Stimulated activated naive CD8-positive, alpha-beta T cell treated with anti-CD3 and anti-CD28 coated beads, Interleukin-15, Interleukin-2, amounts not matched to agents 100 ng/mL and 50 ng/mL, for 24 hours (primary cell): ENCODE measurements around the gene RARB.

Source experiments
- H3K27ac Mint-ChIP-seq: one replicate; pipeline ENCODE4 v1.8.0; 2021; ENCODE audit warnings: mild to moderate bottlenecking, mixed read lengths
- H3K27me3 Mint-ChIP-seq: one replicate; pipeline ENCODE4 v1.8.0; 2021; ENCODE audit warnings: mixed read lengths
- H3K36me3 Mint-ChIP-seq: one replicate; pipeline ENCODE4 v1.8.0; 2021; ENCODE audit warnings: low read depth, mixed read lengths
- H3K4me1 Mint-ChIP-seq: one replicate; pipeline ENCODE4 v1.8.0; 2021; ENCODE audit warnings: low read depth, mixed read lengths
- H3K4me3 Mint-ChIP-seq: one replicate; pipeline ENCODE4 v1.8.0; 2021; ENCODE audit warnings: mild to moderate bottlenecking, mixed read lengths
- H3K9me3 Mint-ChIP-seq: one replicate; pipeline ENCODE4 v1.8.0; 2021; ENCODE audit warnings: mixed read lengths

Gene RARB

DNA sequence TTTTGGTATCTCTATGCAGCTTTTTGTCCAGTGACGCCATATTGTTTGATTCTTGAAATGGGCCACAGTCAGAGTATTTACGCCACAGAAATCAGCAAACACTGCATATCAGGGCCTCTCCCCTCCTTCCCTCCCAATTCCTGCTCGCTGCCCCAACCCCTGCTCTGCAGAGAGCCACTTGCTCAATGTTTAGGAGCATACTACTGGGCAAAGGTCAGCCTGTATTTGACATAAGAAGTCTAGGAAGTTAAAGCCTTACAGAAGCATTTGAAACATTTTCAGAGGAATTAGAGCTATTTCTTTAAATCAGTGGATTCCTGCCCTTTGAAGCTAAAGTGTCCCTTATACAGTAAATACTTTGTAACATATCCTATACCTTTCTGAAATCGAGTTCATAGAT lies 17.4 kb upstream of the RARB start:
- Mint-ChIP-seq H3K9me3 (no peaks in the 10 kb centered on the region), H3K4me3 (no peak overlapping the region), H3K4me1 (no peaks in the 10 kb centered on the region), H3K27me3 (no peaks in the 10 kb centered on the region), H3K27ac (no peak overlapping the region), H3K36me3 (no peaks in the 10 kb centered on the region)

DNA sequence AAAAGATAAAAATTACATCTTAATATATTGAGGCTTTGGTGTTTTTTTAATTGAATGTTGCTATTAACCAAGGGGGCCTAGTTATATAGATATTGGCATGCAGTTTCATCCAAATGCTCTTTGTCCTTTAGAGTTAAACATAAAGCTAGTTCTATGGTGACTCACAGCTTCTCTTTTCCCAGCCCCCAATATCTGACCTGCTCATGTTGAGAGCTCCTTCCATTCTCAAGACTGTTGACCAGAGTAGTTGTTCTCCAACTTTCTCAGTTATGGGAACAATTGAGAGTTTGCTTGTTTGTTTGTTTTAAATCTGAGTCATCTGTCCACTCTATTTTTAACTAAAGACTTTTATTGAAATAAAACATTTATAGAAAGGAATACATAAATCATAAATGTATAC lies 15.8 kb upstream of the RARB start:
- Mint-ChIP-seq H3K4me3 (no peak overlapping the region), H3K9me3 (no peaks in the 10 kb centered on the region), H3K27ac (no peak overlapping the region), H3K36me3 (no peaks in the 10 kb centered on the region), H3K27me3 (no peaks in the 10 kb centered on the region), H3K4me1 (no peaks in the 10 kb centered on the region)

- Mint-ChIP-seq H3K27ac (no peak overlapping the region), H3K27me3 (peaks cover 4% of the 10 kb centered on the region), H3K4me1 (no peaks in the 10 kb centered on the region), H3K36me3 (no peaks in the 10 kb centered on the region), H3K4me3 (no peak overlapping the region), H3K9me3 (no peaks in the 10 kb centered on the region)
Measured at GRCh38 chr3:25416176-25416575, 11.9 kb upstream of the RARB start.

DNA sequence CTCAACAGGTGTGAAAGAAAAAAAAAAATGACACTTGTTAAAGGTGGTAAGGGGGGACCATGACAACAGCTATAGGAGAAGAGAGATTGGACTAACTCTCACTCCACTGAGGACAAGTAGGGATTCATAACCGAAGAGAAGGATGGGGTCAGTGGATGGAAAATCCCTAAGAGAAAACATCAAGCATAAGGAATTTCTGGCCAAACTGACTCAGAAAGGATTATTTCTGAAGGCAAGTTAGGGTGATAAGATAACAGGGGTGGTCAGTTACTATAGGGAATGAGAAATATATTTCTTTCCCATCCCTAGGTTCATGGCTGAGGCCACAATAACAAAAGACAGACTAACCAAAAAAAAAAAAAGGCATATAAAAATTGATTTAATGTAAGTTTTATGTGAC lies 9.5 kb upstream of the RARB start:
- no peaks in the 10 kb centered on the region for H3K4me1 Mint-ChIP-seq
- no peaks in the 10 kb centered on the region for H3K36me3 Mint-ChIP-seq
- H3K27me3 Mint-ChIP-seq = peaks cover 8% of the 10 kb centered on the region
- H3K27ac Mint-ChIP-seq = no peak overlapping the region
- no peaks in the 10 kb centered on the region for H3K9me3 Mint-ChIP-seq
- no peak overlapping the region for H3K4me3 Mint-ChIP-seq

GRCh38 chr3:25419251-25419650 lies 8.8 kb upstream of the RARB start:
- H3K4me3 Mint-ChIP-seq = no peak overlapping the region
- H3K36me3 Mint-ChIP-seq = no peaks in the 10 kb centered on the region
- H3K27me3 Mint-ChIP-seq = peaks cover 8% of the 10 kb centered on the region
- no peaks in the 10 kb centered on the region for H3K4me1 Mint-ChIP-seq
- H3K27ac Mint-ChIP-seq = no peak overlapping the region
- no peaks in the 10 kb centered on the region for H3K9me3 Mint-ChIP-seq

DNA sequence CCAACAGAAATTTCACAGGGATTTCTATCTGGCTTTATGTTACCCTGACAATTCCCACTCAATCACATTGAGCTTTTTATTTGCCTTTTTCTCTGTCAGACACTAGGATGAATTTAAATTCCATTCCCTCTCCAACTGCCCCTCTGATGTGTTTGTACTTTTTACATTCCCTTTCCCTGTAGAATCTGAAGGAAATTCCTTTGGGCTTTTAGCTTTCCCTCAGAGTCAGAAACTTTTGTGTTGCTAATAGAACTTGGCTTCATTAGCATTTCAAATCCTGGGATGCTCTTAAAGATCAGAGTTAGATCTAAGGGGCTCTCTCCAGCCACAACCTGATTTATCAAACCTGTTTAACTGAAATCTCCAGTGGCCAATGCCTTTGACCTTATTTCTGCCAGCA lies 7.9 kb upstream of the RARB start:
- no peaks in the 10 kb centered on the region for H3K9me3 Mint-ChIP-seq
- peaks cover 8% of the 10 kb centered on the region for H3K27me3 Mint-ChIP-seq
- no peak overlapping the region for H3K4me3 Mint-ChIP-seq
- H3K4me1 Mint-ChIP-seq = no peaks in the 10 kb centered on the region
- no peaks in the 10 kb centered on the region for H3K36me3 Mint-ChIP-seq
- H3K27ac Mint-ChIP-seq = no peak overlapping the region

- Mint-ChIP-seq H3K4me1 (no peaks in the 10 kb centered on the region), H3K36me3 (no peaks in the 10 kb centered on the region), H3K27ac (no peak overlapping the region), H3K4me3 (no peak overlapping the region), H3K9me3 (no peaks in the 10 kb centered on the region), H3K27me3 (peaks cover 14% of the 10 kb centered on the region)
Measured at GRCh38 chr3:25420885-25421284, 7.2 kb upstream of the RARB start.

DNA sequence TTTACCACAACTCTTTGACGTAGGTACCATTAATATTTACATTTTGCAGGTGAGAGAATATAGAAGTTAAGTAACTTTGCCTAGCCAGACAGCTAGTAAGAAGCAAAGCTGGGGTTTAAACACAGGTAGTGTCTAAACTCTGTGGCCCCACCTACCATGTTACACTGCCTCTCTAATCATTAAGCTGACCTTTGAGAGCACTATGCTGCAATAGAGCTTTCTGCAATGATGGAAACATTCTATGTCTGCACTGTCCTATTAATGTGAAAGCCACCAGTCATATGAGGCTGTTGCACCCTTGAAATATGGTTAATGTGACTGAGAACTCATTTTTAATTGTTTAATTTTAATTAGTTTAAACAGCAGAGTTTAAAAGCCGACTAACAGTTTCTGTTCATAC lies 6.3 kb upstream of the RARB start:
- H3K27ac Mint-ChIP-seq = no peak overlapping the region
- peaks cover 22% of the 10 kb centered on the region for H3K27me3 Mint-ChIP-seq
- no peaks in the 10 kb centered on the region for H3K9me3 Mint-ChIP-seq
- no peak overlapping the region for H3K4me3 Mint-ChIP-seq
- no peaks in the 10 kb centered on the region for H3K36me3 Mint-ChIP-seq
- no peaks in the 10 kb centered on the region for H3K4me1 Mint-ChIP-seq

DNA sequence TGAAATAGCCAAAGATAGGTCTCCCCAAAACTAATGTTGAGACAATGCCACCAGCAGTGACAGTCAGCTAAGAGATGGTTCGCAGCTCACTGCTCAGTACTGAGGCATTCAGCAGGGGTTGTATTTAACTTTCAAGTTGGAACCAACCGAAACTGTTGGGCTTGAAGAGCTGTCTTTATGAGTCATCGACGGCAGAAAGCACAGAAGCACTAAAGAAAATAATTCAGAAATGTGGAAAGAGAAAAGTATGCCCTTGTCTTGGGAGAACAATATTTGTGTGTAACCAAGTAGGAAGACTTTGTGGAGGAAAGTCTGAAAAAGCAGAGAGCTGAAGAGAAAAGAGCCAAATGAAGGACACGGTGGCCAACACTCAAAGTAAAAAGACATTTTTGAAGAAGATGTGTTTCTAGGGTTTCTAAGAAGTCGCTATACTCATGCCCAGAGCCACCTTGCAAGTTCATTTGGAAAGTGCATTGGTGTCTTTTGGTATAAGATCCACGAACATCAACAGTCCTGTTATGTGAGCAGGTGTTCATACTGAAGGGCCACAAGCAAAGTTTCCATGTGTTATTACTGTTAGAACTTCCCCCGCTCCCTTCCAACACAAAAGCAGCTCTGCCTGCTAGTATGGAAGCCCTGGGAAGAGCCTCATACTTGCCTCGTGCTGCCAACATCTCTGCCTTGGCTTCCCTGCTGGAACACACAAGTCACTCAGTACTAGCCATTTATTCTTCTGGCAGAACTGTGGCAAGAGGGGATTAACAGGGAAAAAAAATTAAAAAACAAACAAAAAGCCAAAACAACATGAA lies 4.1 kb upstream of the RARB start:
- Mint-ChIP-seq H3K9me3 (no peaks in the 10 kb centered on the region), H3K4me1 (peaks cover 3% of the 10 kb centered on the region), H3K36me3 (no peaks in the 10 kb centered on the region), H3K4me3 (no peak overlapping the region), H3K27me3 (peaks cover 41% of the 10 kb centered on the region), H3K27ac (no peak overlapping the region)

DNA sequence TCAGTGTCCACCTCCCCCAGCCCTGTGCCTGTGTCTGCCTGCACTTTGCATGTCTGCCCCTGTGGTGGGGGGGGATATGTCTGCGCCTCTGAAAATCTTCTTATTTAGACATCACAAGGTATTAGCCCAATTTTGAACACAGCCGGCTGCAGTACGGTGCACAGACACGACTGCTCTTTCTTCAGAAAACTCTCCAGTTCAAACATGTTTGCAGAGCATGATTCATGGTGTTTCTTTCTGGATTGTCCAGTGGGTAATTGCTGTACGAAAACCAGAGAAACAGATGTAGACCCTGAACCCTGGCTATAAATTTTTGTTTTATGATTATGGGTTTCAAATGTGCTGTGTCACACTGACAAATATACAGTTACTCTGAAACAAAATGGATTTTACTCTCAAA lies 3.4 kb upstream of the RARB start:
- no peaks in the 10 kb centered on the region for H3K36me3 Mint-ChIP-seq
- H3K27ac Mint-ChIP-seq = no peak overlapping the region
- peaks cover 48% of the 10 kb centered on the region for H3K27me3 Mint-ChIP-seq
- H3K9me3 Mint-ChIP-seq = no peaks in the 10 kb centered on the region
- peaks cover 3% of the 10 kb centered on the region for H3K4me1 Mint-ChIP-seq
- H3K4me3 Mint-ChIP-seq = no peak overlapping the region

DNA sequence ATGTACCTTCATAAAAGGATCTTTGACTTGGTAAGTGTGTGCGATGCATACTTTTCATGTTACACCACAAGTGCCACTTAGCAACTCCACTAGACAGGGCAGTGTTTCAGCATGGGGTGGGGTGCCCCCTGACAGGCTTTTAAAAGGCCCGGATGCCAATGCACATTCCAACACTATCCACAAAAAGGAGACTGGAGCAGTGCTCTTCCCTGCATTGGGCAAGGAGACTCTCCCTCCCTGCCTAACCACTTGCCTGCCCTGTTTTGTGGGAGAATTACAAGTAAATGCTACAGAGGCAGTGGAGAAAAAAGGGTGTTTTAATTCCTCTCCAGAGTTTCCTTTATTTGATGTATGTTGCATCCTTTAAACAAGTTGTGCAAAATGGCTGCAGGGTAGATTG lies 1.7 kb upstream of the RARB start:
- Mint-ChIP-seq H3K36me3 (no peaks in the 10 kb centered on the region), H3K4me1 (peaks cover 3% of the 10 kb centered on the region), H3K27me3 (peaks cover 53% of the 10 kb centered on the region), H3K9me3 (no peaks in the 10 kb centered on the region), H3K4me3 (no peak overlapping the region), H3K27ac (no peak overlapping the region)

DNA sequence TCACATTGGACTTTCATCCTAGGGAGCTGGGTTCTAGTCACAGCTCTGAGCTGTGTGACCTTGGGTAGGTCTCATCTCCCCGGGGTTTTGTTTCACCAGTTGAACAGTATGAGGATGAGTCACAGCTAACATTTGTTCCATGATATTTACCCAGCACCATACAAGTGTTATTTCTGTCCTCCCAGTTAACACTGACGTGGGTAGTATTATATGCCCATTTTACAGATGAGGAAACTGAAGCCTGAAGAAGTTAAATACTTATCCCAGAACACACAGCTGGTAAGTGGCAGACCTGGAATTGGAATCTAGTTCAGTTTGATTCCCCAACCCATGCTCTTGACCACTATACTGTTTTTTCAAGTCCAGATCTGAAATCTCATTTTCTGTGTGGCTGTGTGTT lies 908 bp upstream of the RARB start:
- H3K9me3 Mint-ChIP-seq = no peaks in the 10 kb centered on the region
- H3K27me3 Mint-ChIP-seq = peaks cover 60% of the 10 kb centered on the region
- no peaks in the 10 kb centered on the region for H3K36me3 Mint-ChIP-seq
- no peak overlapping the region for H3K4me3 Mint-ChIP-seq
- peaks cover 3% of the 10 kb centered on the region for H3K4me1 Mint-ChIP-seq
- no peak overlapping the region for H3K27ac Mint-ChIP-seq

- Mint-ChIP-seq H3K36me3 (no peaks in the 10 kb centered on the region), H3K27ac (no peak overlapping the region), H3K9me3 (no peaks in the 10 kb centered on the region), H3K27me3 (peaks cover 57% of the 10 kb centered on the region), H3K4me3 (no peak overlapping the region), H3K4me1 (peaks cover 3% of the 10 kb centered on the region)
Measured at GRCh38 chr3:25427563-25427941, 511 bp upstream of the RARB start.

- Mint-ChIP-seq H3K4me1 (peaks cover 3% of the 10 kb centered on the region), H3K4me3 (no peak overlapping the region), H3K27ac (no peak overlapping the region), H3K9me3 (no peaks in the 10 kb centered on the region), H3K36me3 (no peaks in the 10 kb centered on the region), H3K27me3 (peaks cover 57% of the 10 kb centered on the region)
Measured at GRCh38 chr3:25428789-25429335, 799 bp downstream of the RARB start.

GRCh38 chr3:25429361-25430286 lies 1.6 kb downstream of the RARB start:
- H3K27ac Mint-ChIP-seq = no peak overlapping the region
- H3K27me3 Mint-ChIP-seq = peaks cover 57% of the 10 kb centered on the region
- H3K4me1 Mint-ChIP-seq = peaks cover 3% of the 10 kb centered on the region
- no peak overlapping the region for H3K4me3 Mint-ChIP-seq
- no peaks in the 10 kb centered on the region for H3K9me3 Mint-ChIP-seq
- H3K36me3 Mint-ChIP-seq = no peaks in the 10 kb centered on the region
